ENCODE results near the gene IL24. TPM values are rescaled to one million over a fixed set of nuclear protein-coding genes. Genes with fewer than 3 reads are reported as not detected.

The IL24 gene
- total RNA-seq, 1 experiment from 2014 or later: 1.8 TPM

- peak; percentile 34 for DNase-seq (ENCODE audit: low read depth)
Measured at GRCh38 chr1:206952171-206952570, 54.9 kb downstream of the IL24 start.

- DNase-seq (ENCODE audit: low read depth): no peak
Measured at GRCh38 chr1:206953126-206953525, 55.9 kb downstream of the IL24 start.

GRCh38 chr1:206953626-206954025 is 56.4 kb downstream of the IL24 start:
- DNase-seq (ENCODE audit: low read depth): no peak

Other genes with a start within 250 kb of the IL24 start
- 28.8 and 55.8 TPM in 2 replicates for gene MAPKAPK2, start 212.5 kb upstream of the IL24 start, total RNA-seq (2014; rRNA removed; shearing (Covaris generic))
- gene IL19, start 126.7 kb upstream of the IL24 start, total RNA-seq (2014; rRNA removed; shearing (Covaris generic)): not detected in 2 replicates
- gene IL10, start 124.9 kb upstream of the IL24 start, total RNA-seq (2014; rRNA removed; shearing (Covaris generic)): not detected in 2 replicates
- gene IL20, start 31.8 kb upstream of the IL24 start, total RNA-seq (2014; rRNA removed; shearing (Covaris generic)): not detected in 2 replicates
- 0.34 and 3.5 TPM in 2 replicates for gene FCMR, start 24.5 kb downstream of the IL24 start, total RNA-seq (2014; rRNA removed; shearing (Covaris generic))
- gene PIGR, start 49.0 kb downstream of the IL24 start, total RNA-seq (2014; rRNA removed; shearing (Covaris generic)): 0.10 TPM in 1 of 2 replicates, not detected in the other
- gene FCAMR, start 73.0 kb downstream of the IL24 start, total RNA-seq (2014; rRNA removed; shearing (Covaris generic)): not detected in 2 replicates
- gene C1orf116, start 135.3 kb downstream of the IL24 start, total RNA-seq (2014; rRNA removed; shearing (Covaris generic)): not detected in 2 replicates
- gene YOD1, start 153.8 kb downstream of the IL24 start, total RNA-seq (2014; rRNA removed; shearing (Covaris generic)): 5.1 and 6.0 TPM in 2 replicates
- 6.4 and 6.5 TPM in 2 replicates for gene PFKFB2, start 155.8 kb downstream of the IL24 start, total RNA-seq (2014; rRNA removed; shearing (Covaris generic))
- gene C4BPB, start 191.4 kb downstream of the IL24 start, total RNA-seq (2014; rRNA removed; shearing (Covaris generic)): not detected in 2 replicates
- 0.10 TPM in 1 of 2 replicates, not detected in the other for gene C4BPA, start 206.8 kb downstream of the IL24 start, total RNA-seq (2014; rRNA removed; shearing (Covaris generic))